GM23338 (cell line): ENCODE measurements around the gene NHLRC3. TPM values are rescaled to one million over a fixed set of nuclear protein-coding genes. Genes with fewer than 3 reads are reported as not detected.
A peak's percentile ranks its signal among the peaks of the same experiment; 100 is the strongest.

Source experiments
- ATAC-seq: fragments of 200-7000 bp; cut with Tn5 transposase; 3 replicates; pipeline ENCODE4 v1.9.1; 2020
- DNase-seq: peaks from one replicate; pipeline ENCODE4 v3.0.0-alpha.2; 2015; ENCODE audit warnings: low spot score
- H2AFZ ChIP-seq: fragments of 200-600 bp; sonication (generic); 2 replicates; pipeline ENCODE4 v1.8.0; 2016; ENCODE audit warnings: antibody characterized with exemption, mild to moderate bottlenecking, moderate library complexity
- H3F3A ChIP-seq: fragments of 200-600 bp; sonication (generic); replicated peaks from 2 replicates; pipeline ENCODE4 v1.8.0; 2017; ENCODE audit warnings: antibody characterized with exemption, mixed run types, low read depth
- H3K27ac ChIP-seq: fragments of 200-600 bp; sonication (generic); 2 replicates; pipeline ENCODE4 v1.6.1; 2016; ENCODE audit warnings: low read depth
- H3K27me3 ChIP-seq: fragments of 200-600 bp; sonication (generic); 2 replicates; pipeline ENCODE4 v1.8.0; 2016; ENCODE audit warnings: mild to moderate bottlenecking, mixed run types, moderate library complexity; ENCODE audit not compliant: insufficient read depth
- H3K36me3 ChIP-seq: fragments of 200-600 bp; sonication (generic); 2 replicates; pipeline ENCODE4 v1.8.0; 2016; ENCODE audit warnings: mild to moderate bottlenecking; ENCODE audit not compliant: insufficient read depth
- H3K4me1 ChIP-seq: fragments of 200-600 bp; sonication (generic); 2 replicates; pipeline ENCODE4 v1.8.0; 2016; ENCODE audit warnings: mild to moderate bottlenecking, moderate library complexity; ENCODE audit not compliant: insufficient read depth
- H3K4me2 ChIP-seq: fragments of 200-600 bp; sonication (generic); 2 replicates; pipeline ENCODE4 v1.7.1; 2017; ENCODE audit warnings: mixed run types
- H3K4me3 ChIP-seq: fragments of 200-600 bp; sonication (generic); 2 replicates; pipeline ENCODE4 v1.6.1; 2016; ENCODE audit warnings: mixed run types
- H3K79me2 ChIP-seq: fragments of 200-600 bp; sonication (generic); replicated peaks from 2 replicates; pipeline ENCODE4 v1.8.0; 2017; ENCODE audit warnings: mild to moderate bottlenecking; ENCODE audit not compliant: insufficient read depth
- H3K9me2 ChIP-seq: fragments of 200-600 bp; sonication (generic); 2 replicates; pipeline ENCODE4 v1.8.0; 2017; ENCODE audit not compliant: insufficient read depth
- H4K20me1 ChIP-seq: fragments of 200-600 bp; sonication (generic); replicated peaks from 2 replicates; pipeline ENCODE4 v1.8.0; 2017; ENCODE audit warnings: mild to moderate bottlenecking; ENCODE audit not compliant: insufficient read depth
- H3K27ac Mint-ChIP-seq: 2 replicates; pipeline ENCODE4 v1.8.0; 2020; ENCODE audit warnings: inconsistent platforms, mild to moderate bottlenecking, moderate library complexity, mixed read lengths
- H3K27me3 Mint-ChIP-seq: 3 replicates; pipeline ENCODE4 v1.8.0; 2022; ENCODE audit warnings: low read depth, mild to moderate bottlenecking, moderate library complexity, mixed read lengths, inconsistent platforms; ENCODE audit not compliant: insufficient read depth, poor library complexity
- H3K36me3 Mint-ChIP-seq: 3 replicates; pipeline ENCODE4 v1.8.0; 2021; ENCODE audit warnings: low read depth, mild to moderate bottlenecking, inconsistent platforms, moderate library complexity, mixed read lengths
- H3K4me1 Mint-ChIP-seq: 3 replicates; pipeline ENCODE4 v1.8.0; 2020; ENCODE audit warnings: mild to moderate bottlenecking, inconsistent platforms, mixed read lengths
- H3K4me3 Mint-ChIP-seq: 3 replicates; pipeline ENCODE4 v1.8.0; 2021; ENCODE audit warnings: moderate library complexity, mild to moderate bottlenecking, inconsistent platforms, mixed read lengths
- H3K9me3 Mint-ChIP-seq: 3 replicates; pipeline ENCODE4 v1.8.0; 2020; ENCODE audit warnings: moderate library complexity, mild to moderate bottlenecking, inconsistent platforms, mixed read lengths
- polyA plus RNA-seq: library from polyadenylated mRNA; unstranded; fragments of >200 nt; fragmentation: Nextera tagmentation; extraction: Ambion mirVana; gene quantifications from 2 replicates; pipeline ENCODE4 v1.2.1, GENCODE V29; 2016
- total RNA-seq: library from RNA; depleted of rRNA; stranded (reverse); fragments of >200 nt; shearing (Covaris generic); gene quantifications from 2 replicates; pipeline ENCODE4 v1.2.3, GENCODE V29; 2014
- TF ChIP-seq, protein P1 (sequence below): fragments of 250-450 bp; sonication (Bioruptor Pico); IDR thresholded peaks from 2 replicates; pipeline ENCODE4 v1.5.0; 2020; ENCODE audit warnings: mild to moderate bottlenecking, moderate library complexity
- TF ChIP-seq, protein P2 (sequence below): IDR thresholded peaks from one replicate; pipeline ENCODE4 v1.6.1; 2018; ENCODE audit warnings: antibody characterized with exemption; ENCODE audit not compliant: unreplicated experiment

Gene NHLRC3
- total and polyA plus RNA-seq, 2 experiments from 2014 or later: 11.8 to 15.6 TPM

DNA sequence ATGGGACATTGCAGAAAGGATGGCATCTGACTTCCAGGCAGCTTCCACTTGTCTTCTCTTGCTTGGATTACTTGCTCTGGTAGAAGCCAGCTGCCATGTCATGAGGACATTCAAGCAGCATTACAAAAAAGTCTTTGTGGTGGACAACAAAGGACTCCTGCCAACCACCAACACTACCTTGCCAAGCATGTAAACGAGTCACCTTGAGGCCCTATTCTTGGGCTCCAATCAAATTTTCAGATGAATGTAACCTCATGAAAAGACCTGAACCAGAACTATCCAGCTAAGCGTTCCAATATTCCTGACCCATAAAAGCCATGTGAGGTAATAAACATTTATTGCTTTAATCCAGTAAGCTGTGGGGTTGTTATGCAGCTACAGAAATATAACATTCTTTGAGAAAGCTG is 12.8 kb upstream of the NHLRC3 start:
- peaks cover 47% of the 10 kb centered on the region for H3K4me1 ChIP-seq
- TF ChIP-seq, protein P1, sequence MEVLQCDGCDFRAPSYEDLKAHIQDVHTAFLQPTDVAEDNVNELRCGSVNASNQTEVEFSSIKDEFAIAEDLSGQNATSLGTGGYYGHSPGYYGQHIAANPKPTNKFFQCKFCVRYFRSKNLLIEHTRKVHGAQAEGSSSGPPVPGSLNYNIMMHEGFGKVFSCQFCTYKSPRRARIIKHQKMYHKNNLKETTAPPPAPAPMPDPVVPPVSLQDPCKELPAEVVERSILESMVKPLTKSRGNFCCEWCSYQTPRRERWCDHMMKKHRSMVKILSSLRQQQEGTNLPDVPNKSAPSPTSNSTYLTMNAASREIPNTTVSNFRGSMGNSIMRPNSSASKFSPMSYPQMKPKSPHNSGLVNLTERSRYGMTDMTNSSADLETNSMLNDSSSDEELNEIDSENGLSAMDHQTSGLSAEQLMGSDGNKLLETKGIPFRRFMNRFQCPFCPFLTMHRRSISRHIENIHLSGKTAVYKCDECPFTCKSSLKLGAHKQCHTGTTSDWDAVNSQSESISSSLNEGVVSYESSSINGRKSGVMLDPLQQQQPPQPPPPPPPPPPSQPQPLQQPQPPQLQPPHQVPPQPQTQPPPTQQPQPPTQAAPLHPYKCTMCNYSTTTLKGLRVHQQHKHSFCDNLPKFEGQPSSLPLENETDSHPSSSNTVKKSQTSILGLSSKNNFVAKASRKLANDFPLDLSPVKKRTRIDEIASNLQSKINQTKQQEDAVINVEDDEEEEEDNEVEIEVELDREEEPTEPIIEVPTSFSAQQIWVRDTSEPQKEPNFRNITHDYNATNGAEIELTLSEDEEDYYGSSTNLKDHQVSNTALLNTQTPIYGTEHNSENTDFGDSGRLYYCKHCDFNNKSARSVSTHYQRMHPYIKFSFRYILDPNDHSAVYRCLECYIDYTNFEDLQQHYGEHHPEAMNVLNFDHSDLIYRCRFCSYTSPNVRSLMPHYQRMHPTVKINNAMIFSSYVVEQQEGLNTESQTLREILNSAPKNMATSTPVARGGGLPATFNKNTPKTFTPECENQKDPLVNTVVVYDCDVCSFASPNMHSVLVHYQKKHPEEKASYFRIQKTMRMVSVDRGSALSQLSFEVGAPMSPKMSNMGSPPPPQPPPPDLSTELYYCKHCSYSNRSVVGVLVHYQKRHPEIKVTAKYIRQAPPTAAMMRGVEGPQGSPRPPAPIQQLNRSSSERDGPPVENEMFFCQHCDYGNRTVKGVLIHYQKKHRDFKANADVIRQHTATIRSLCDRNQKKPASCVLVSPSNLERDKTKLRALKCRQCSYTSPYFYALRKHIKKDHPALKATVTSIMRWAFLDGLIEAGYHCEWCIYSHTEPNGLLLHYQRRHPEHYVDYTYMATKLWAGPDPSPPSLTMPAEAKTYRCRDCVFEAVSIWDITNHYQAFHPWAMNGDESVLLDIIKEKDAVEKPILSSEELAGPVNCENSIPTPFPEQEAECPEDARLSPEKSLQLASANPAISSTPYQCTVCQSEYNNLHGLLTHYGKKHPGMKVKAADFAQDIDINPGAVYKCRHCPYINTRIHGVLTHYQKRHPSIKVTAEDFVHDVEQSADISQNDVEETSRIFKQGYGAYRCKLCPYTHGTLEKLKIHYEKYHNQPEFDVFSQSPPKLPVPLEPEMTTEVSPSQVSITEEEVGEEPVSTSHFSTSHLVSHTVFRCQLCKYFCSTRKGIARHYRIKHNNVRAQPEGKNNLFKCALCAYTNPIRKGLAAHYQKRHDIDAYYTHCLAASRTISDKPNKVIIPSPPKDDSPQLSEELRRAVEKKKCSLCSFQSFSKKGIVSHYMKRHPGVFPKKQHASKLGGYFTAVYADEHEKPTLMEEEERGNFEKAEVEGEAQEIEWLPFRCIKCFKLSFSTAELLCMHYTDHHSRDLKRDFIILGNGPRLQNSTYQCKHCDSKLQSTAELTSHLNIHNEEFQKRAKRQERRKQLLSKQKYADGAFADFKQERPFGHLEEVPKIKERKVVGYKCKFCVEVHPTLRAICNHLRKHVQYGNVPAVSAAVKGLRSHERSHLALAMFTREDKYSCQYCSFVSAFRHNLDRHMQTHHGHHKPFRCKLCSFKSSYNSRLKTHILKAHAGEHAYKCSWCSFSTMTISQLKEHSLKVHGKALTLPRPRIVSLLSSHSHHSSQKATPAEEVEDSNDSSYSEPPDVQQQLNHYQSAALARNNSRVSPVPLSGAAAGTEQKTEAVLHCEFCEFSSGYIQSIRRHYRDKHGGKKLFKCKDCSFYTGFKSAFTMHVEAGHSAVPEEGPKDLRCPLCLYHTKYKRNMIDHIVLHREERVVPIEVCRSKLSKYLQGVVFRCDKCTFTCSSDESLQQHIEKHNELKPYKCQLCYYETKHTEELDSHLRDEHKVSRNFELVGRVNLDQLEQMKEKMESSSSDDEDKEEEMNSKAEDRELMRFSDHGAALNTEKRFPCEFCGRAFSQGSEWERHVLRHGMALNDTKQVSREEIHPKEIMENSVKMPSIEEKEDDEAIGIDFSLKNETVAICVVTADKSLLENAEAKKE (CRISPR knock-in tag): peak; percentile 83
- TF ChIP-seq, protein P2, sequence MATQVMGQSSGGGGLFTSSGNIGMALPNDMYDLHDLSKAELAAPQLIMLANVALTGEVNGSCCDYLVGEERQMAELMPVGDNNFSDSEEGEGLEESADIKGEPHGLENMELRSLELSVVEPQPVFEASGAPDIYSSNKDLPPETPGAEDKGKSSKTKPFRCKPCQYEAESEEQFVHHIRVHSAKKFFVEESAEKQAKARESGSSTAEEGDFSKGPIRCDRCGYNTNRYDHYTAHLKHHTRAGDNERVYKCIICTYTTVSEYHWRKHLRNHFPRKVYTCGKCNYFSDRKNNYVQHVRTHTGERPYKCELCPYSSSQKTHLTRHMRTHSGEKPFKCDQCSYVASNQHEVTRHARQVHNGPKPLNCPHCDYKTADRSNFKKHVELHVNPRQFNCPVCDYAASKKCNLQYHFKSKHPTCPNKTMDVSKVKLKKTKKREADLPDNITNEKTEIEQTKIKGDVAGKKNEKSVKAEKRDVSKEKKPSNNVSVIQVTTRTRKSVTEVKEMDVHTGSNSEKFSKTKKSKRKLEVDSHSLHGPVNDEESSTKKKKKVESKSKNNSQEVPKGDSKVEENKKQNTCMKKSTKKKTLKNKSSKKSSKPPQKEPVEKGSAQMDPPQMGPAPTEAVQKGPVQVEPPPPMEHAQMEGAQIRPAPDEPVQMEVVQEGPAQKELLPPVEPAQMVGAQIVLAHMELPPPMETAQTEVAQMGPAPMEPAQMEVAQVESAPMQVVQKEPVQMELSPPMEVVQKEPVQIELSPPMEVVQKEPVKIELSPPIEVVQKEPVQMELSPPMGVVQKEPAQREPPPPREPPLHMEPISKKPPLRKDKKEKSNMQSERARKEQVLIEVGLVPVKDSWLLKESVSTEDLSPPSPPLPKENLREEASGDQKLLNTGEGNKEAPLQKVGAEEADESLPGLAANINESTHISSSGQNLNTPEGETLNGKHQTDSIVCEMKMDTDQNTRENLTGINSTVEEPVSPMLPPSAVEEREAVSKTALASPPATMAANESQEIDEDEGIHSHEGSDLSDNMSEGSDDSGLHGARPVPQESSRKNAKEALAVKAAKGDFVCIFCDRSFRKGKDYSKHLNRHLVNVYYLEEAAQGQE: no peak
- Mint-ChIP-seq H3K27me3 (no peaks in the 10 kb centered on the region), H3K27ac (peak overlapping the region; percentile 87), H3K4me1 (peaks cover 68% of the 10 kb centered on the region), H3K9me3 (no peaks in the 10 kb centered on the region), H3K4me3 (no peak overlapping the region), H3K36me3 (peaks cover 78% of the 10 kb centered on the region)
- peak; percentile 71 for ATAC-seq
- H3K27me3 ChIP-seq: no peaks in the 10 kb centered on the region
- peak; percentile 23 for DNase-seq
- H3K9me2 ChIP-seq: no peaks in the 10 kb centered on the region
- peaks cover 38% of the 10 kb centered on the region for H3K36me3 ChIP-seq
- no peak overlapping the region for H2AFZ ChIP-seq
- H3K27ac ChIP-seq: peak overlapping the region; percentile 94
- H3K4me2 ChIP-seq: peak overlapping the region; percentile 30
- H4K20me1 ChIP-seq: 0 out of 2 replicates have a peak, but pooled peaks cover under 1% of the 10 kb centered on the region
- no peak overlapping the region for H3K4me3 ChIP-seq
- H3K79me2 ChIP-seq: peaks cover 48% of the 10 kb centered on the region
- H3F3A ChIP-seq: no peaks in the 10 kb centered on the region
